ENCODE data around the gene EIF4ENIF1. TPM values are rescaled to one million over a fixed set of nuclear protein-coding genes. Genes with fewer than 3 reads are reported as not detected.
A peak's percentile ranks its signal among the peaks of the same experiment; 100 is the strongest.
"Not testable (repeated sequence)": the region's sequence is repeated elsewhere in the genome, so short reads cannot be mapped to it uniquely, and the experiment has no call there.

Gene EIF4ENIF1
- total RNA-seq, 2 experiments from 2014 or later: 50.3 to 50.5 TPM

DNA sequence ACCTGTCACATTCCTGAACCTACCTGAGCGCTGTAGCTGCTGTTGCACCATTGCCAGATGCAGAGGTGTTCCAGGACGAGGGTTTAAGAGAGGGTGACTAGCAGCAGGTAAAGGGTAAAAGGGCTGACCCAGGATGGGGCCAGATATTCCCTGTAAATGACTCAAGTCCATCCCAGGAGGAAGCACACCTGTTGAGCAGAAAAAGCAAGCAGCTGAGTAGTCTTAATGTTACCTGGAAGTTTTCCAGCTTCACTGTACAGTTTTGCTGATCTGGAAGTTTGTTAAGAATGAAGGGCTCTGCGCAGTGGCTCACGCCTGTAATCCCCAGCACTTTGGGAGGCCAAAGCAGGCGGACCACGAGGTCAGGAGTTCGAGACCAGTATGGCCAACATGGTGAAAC is 49.0 kb downstream of the EIF4ENIF1 start:
- TF ChIP-seq, protein P1, sequence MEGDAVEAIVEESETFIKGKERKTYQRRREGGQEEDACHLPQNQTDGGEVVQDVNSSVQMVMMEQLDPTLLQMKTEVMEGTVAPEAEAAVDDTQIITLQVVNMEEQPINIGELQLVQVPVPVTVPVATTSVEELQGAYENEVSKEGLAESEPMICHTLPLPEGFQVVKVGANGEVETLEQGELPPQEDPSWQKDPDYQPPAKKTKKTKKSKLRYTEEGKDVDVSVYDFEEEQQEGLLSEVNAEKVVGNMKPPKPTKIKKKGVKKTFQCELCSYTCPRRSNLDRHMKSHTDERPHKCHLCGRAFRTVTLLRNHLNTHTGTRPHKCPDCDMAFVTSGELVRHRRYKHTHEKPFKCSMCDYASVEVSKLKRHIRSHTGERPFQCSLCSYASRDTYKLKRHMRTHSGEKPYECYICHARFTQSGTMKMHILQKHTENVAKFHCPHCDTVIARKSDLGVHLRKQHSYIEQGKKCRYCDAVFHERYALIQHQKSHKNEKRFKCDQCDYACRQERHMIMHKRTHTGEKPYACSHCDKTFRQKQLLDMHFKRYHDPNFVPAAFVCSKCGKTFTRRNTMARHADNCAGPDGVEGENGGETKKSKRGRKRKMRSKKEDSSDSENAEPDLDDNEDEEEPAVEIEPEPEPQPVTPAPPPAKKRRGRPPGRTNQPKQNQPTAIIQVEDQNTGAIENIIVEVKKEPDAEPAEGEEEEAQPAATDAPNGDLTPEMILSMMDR (IDR thresholded peaks at IDR 0.05): no peak
- Mint-ChIP-seq H3K4me1 (ENCODE audit: low read depth) (peaks cover 4% of the 10 kb centered on the region), H3K36me3 (ENCODE audit: low read depth) (peaks cover 64% of the 10 kb centered on the region), H3K27me3 (no peaks in the 10 kb centered on the region), H3K27ac (peak overlapping the region; percentile 14), H3K4me3 (no peak overlapping the region), H3K9me3 (no peaks in the 10 kb centered on the region)
- POLR2A ChIA-PET: interaction anchor here (0.9 kb wide), 1 partner anchor 28 kb away, joined by 3 read pairs; no protein-coding TSS in a partner anchor
- intact Hi-C loops (cut with micrococcal nuclease): no loop called here
- CTCF ChIA-PET: interaction anchor here (1.2 to 2.3 kb wide), 2 partner anchors 12 to 195 kb away, joined by 3 to 9 read pairs; no protein-coding TSS in a partner anchor
- no peak for ATAC-seq
- DNase-seq: no peak

DNA sequence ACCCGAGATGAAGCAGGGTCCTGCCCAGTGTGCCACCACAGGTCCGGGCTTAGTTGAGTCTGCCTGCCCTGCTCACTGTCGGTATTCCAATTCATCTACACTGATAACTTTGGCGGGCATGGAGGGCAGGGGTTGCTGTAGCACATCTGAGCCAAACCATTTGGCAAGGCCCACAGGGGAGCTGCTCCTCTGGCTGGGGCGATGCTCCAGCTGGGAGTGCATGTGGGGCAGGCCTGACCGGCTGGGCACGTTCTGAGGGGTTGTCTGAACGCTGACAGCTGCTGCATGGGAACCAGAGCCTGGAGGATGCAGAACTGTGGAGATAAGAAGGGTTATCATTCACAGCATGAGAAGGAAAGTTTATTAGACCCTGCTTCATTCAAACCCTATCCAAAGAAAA is 49.8 kb downstream of the EIF4ENIF1 start:
- ChIA-PET POLR2A (interaction anchor here (0.9 to 1.0 kb wide), 2 partner anchors 29 to 49 kb away, joined by 3 read pairs; partner anchors contain the start of gene EIF4ENIF1), CTCF (interaction anchor here (1.2 to 2.3 kb wide), 2 partner anchors 12 to 196 kb away, joined by 3 to 9 read pairs; no protein-coding TSS in a partner anchor)
- Mint-ChIP-seq H3K4me3 (no peak overlapping the region), H3K27me3 (no peaks in the 10 kb centered on the region), H3K36me3 (ENCODE audit: low read depth) (peaks cover 66% of the 10 kb centered on the region), H3K4me1 (ENCODE audit: low read depth) (peaks cover 4% of the 10 kb centered on the region), H3K27ac (no peak overlapping the region), H3K9me3 (no peaks in the 10 kb centered on the region)
- ATAC-seq (no peak), DNase-seq (no peak)
- intact Hi-C loops (cut with micrococcal nuclease): no loop called here
- TF ChIP-seq, protein P1 (IDR thresholded peaks at IDR 0.05): no peak

DNA sequence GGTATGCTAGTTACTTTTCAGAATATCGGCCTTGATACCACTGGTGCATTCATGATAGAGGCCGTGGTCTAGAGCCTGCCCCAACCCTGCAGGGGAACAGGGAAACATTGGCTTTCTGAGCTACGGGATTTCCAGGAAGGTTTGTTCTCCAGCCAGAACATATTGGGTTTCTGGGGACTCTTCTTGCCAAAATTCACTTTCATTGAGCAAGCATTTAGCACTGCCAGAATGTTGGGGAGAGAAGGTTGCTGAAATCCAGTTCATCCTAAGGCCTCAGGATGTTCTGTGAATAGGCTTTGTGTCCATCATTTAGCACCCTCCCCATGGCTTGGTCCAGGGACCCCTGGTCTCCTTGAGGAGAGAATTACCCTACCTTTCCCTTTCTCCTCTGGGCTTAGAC is 53.5 kb downstream of the EIF4ENIF1 start:
- no peak overlapping the region for H3K27ac Mint-ChIP-seq
- ATAC-seq (no peak), DNase-seq (no peak)
- no peaks in the 10 kb centered on the region for H3K27me3 Mint-ChIP-seq
- ChIA-PET CTCF (interaction anchor here (1.6 to 1.9 kb wide), 2 partner anchors 29 to 198 kb away, joined by 4 to 5 read pairs; no protein-coding TSS in a partner anchor), POLR2A (interaction anchor here (0.8 to 2.3 kb wide), 5 partner anchors 9 to 131 kb away, joined by 3 to 5 read pairs (median 3); no protein-coding TSS in a partner anchor)
- H3K9me3 Mint-ChIP-seq: no peaks in the 10 kb centered on the region
- peaks cover 65% of the 10 kb centered on the region for H3K36me3 Mint-ChIP-seq (ENCODE audit: low read depth)
- TF ChIP-seq, protein P1 (IDR thresholded peaks at IDR 0.05): no peak
- H3K4me3 Mint-ChIP-seq: no peak overlapping the region
- peaks cover 4% of the 10 kb centered on the region for H3K4me1 Mint-ChIP-seq (ENCODE audit: low read depth)
- intact Hi-C loops (cut with micrococcal nuclease): no loop called here

DNA sequence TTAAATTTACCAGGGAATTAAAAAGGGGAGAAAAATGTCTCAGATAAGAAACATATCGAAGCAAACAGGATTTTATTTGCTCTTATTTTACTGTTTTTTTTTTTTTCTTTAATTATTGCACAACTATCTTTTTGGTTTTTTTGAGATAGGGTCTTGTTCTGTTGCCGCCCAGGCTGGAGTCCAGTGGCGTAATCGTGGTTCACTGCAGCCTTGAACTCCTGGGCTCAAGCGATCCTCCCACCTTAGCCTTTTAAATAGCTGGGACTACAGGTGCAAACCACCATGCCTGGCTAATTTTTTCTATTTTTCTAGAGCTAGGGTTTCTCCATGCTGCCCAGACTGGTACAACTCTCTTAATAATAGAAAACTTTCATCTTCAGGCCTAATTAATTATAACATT is 57.7 kb downstream of the EIF4ENIF1 start:
- ChIA-PET POLR2A (interaction anchor here (0.7 kb wide), 1 partner anchor 22 kb away, joined by 3 read pairs; no protein-coding TSS in a partner anchor), CTCF (no interaction called here)
- ATAC-seq: no peak
- Mint-ChIP-seq H3K36me3 (ENCODE audit: low read depth) (peaks cover 61% of the 10 kb centered on the region), H3K4me1 (ENCODE audit: low read depth) (peaks cover 1% of the 10 kb centered on the region), H3K27ac (no peak overlapping the region), H3K27me3 (no peaks in the 10 kb centered on the region), H3K9me3 (no peaks in the 10 kb centered on the region), H3K4me3 (no peak overlapping the region)
- TF ChIP-seq, protein P1 (IDR thresholded peaks at IDR 0.05): no peak
- no peak for DNase-seq
- intact Hi-C loops (cut with micrococcal nuclease): no loop called here

- ATAC-seq: no peak
- H3K27me3 Mint-ChIP-seq: no peaks in the 10 kb centered on the region
- intact Hi-C loops (cut with micrococcal nuclease): no loop called here
- H3K4me1 Mint-ChIP-seq (ENCODE audit: low read depth): no peaks in the 10 kb centered on the region
- peak overlapping the region; percentile 16 for H3K27ac Mint-ChIP-seq
- CTCF ChIA-PET: no interaction called here
- no peaks in the 10 kb centered on the region for H3K9me3 Mint-ChIP-seq
- TF ChIP-seq, protein P1 (IDR thresholded peaks at IDR 0.05): no peak
- POLR2A ChIA-PET: interaction anchor here (0.6 kb wide), 1 partner anchor 187 kb away, joined by 3 read pairs; no protein-coding TSS in a partner anchor
- no peak overlapping the region for H3K4me3 Mint-ChIP-seq
- DNase-seq: no peak
- peaks cover 58% of the 10 kb centered on the region for H3K36me3 Mint-ChIP-seq (ENCODE audit: low read depth)
Measured at GRCh38 chr22:31425331-31426050, 64.2 kb downstream of the EIF4ENIF1 start.

DNA sequence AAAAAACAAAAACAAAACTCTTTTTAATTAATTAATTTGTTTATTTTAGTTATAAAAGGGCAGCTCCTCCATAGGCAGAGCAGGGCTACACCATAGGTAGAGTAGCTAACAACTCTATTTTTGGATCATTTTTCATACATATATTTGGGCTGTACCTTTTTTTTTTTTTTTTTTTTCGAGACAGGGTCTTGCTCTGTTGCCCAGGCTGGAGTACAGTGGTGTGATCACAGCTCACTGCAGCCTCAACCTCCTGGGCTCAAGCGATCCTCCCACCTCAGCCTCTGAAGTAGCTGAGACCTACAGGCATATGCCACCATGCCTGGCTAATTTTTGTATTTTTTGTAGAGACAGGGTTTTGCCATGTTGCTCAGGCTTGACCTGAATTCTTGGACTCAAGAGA is 87.3 kb downstream of the EIF4ENIF1 start:
- intact Hi-C loops (cut with micrococcal nuclease); H3K4me3 Mint-ChIP-seq; H3K27me3 Mint-ChIP-seq; DNase-seq; H3K9me3 Mint-ChIP-seq; H3K27ac Mint-ChIP-seq; CTCF ChIA-PET; ATAC-seq: not testable (repeated sequence)
- H3K4me1 Mint-ChIP-seq (ENCODE audit: low read depth): peaks cover 30% of the 10 kb centered on the region
- peaks cover 41% of the 10 kb centered on the region for H3K36me3 Mint-ChIP-seq (ENCODE audit: low read depth)
- POLR2A ChIA-PET: interaction anchor here (1.1 kb wide), 1 partner anchor 34 kb away, joined by 3 read pairs; no protein-coding TSS in a partner anchor

All from activated CD8-positive, alpha-beta T cell treated with anti-CD3 and anti-CD28 coated beads for 36 hours (primary cell).